OCI-LY1 (cell line): ENCODE data around the gene CHST6.

Experiments
- CTCF ChIP-seq: fragments of 200-600 bp; sonication (generic), shearing (Covaris generic); IDR thresholded peaks from 2 replicates; pipeline ENCODE4 v1.5.1; 2017; ENCODE audit warnings: mild to moderate bottlenecking, antibody characterized with exemption, low read length, moderate library complexity, mixed read lengths
- EZH2 ChIP-seq: fragments of 200-600 bp; sonication (generic), shearing (Covaris generic); IDR thresholded peaks from 2 replicates; pipeline ENCODE4 v1.8.0; 2017; ENCODE audit warnings: borderline replicate concordance, mixed run types, mild to moderate bottlenecking, antibody characterized with exemption, low read length, moderate library complexity, mixed read lengths

- TF ChIP-seq CTCF (no peak), EZH2 (no peak)
Measured at GRCh38 chr16:75514296-75514695, 19.1 kb upstream of the CHST6 start.
